Caki2 (cell line): Measurements from ENCODE around the gene OTOP3. TPM values are rescaled to one million over a fixed set of nuclear protein-coding genes. Genes with fewer than 3 reads are reported as not detected.
"Not testable (repeated sequence)": the region's sequence is repeated elsewhere in the genome, so short reads cannot be mapped to it uniquely, and the experiment has no call there.

Experiments
- DNase-seq: peaks from one replicate; pipeline ENCODE4 v3.0.0-alpha.2; 2015; ENCODE audit warnings: low read depth
- in situ Hi-C: cut with HindIII; loops from 2 replicates; pipeline ENCODE4 v1.10.0; 2016; ENCODE audit warnings: low sequenced_read_pairs, low pct_unique_long_range_greater_than_20kb, mixed read lengths
- total RNA-seq: library from RNA; depleted of rRNA; stranded (reverse); fragments of >200 nt; shearing (Covaris generic); gene quantifications from 2 replicates; pipeline ENCODE4 v1.2.3, GENCODE V29; 2014; ENCODE audit warnings: low replicate concordance

OTOP3 gene
- total RNA-seq, 1 experiment from 2014 or later, result not detected

- in situ Hi-C loops, result no loop called here
- no peak for DNase-seq
Observed at GRCh38 chr17:74971069-74971841, 35.6 kb downstream of the OTOP3 start.

GRCh38 chr17:74971842-74972106 lies 36.1 kb downstream of the OTOP3 start:
- in situ Hi-C loops, result no loop called here
- no peak for DNase-seq

- in situ Hi-C loops, result no loop called here
- no peak for DNase-seq
Observed at GRCh38 chr17:74972107-74972972, 36.6 kb downstream of the OTOP3 start, which contains the start of gene HID1. Gene HID1 (minus strand): TSS chr17:74972759. CDS start chr17:74972656, 103 bp downstream.

- in situ Hi-C loops, result no loop called here
- no peak for DNase-seq
Observed at GRCh38 chr17:74972973-74973328, 37.3 kb downstream of the OTOP3 start.

GRCh38 chr17:74975943-74976342 lies 40.2 kb downstream of the OTOP3 start:
- in situ Hi-C loops, result no loop called here
- DNase-seq, result no peak

GRCh38 chr17:74977802-74978201 lies 42.1 kb downstream of the OTOP3 start:
- DNase-seq, result no peak
- in situ Hi-C loops, result no loop called here

GRCh38 chr17:74978240-74978639 lies 42.5 kb downstream of the OTOP3 start:
- no peak for DNase-seq
- in situ Hi-C loops, result no loop called here

GRCh38 chr17:74979408-74980146 lies 43.9 kb downstream of the OTOP3 start:
- no peak for DNase-seq
- in situ Hi-C loops, result no loop called here

- DNase-seq, result no peak
- in situ Hi-C loops, result no loop called here
Observed at GRCh38 chr17:74981318-74981978, 45.8 kb downstream of the OTOP3 start.

GRCh38 chr17:74981979-74982662 lies 46.4 kb downstream of the OTOP3 start:
- in situ Hi-C loops, result no loop called here
- peak; percentile 83 for DNase-seq

GRCh38 chr17:74982663-74983313 lies 47.1 kb downstream of the OTOP3 start:
- in situ Hi-C loops, DNase-seq: not testable (repeated sequence)

- in situ Hi-C loops, result no loop called here
- DNase-seq, result no peak
Observed at GRCh38 chr17:74986206-74986576, 50.5 kb downstream of the OTOP3 start.

- DNase-seq, result peak; percentile 91
- in situ Hi-C loops, result no loop called here
Observed at GRCh38 chr17:74987418-74987908, 51.8 kb downstream of the OTOP3 start, which contains the start of gene CDR2L. Gene CDR2L (plus strand): TSS chr17:74987632. CDS start chr17:74988044, 412 bp downstream.

- in situ Hi-C loops, result no loop called here
- peak; percentile 87 for DNase-seq
Observed at GRCh38 chr17:74987909-74988711, 52.4 kb downstream of the OTOP3 start.

GRCh38 chr17:74990581-74991105 lies 54.9 kb downstream of the OTOP3 start:
- in situ Hi-C loops, result no loop called here

GRCh38 chr17:74992223-74992622 lies 56.5 kb downstream of the OTOP3 start:
- no peak for DNase-seq
- in situ Hi-C loops, result no loop called here

More at GRCh38 chr17:74990581-74991105, 54.9 kb downstream of the OTOP3 start:
- DNase-seq, result no peak
